HCT116 (cell line): ENCODE results near the gene PRELID2. TPM values are rescaled to one million over a fixed set of nuclear protein-coding genes. Genes with fewer than 3 reads are reported as not detected.

Source experiments
- ATAC-seq: fragments of 200-7000 bp; cut with Tn5 transposase; 2 replicates; pipeline ENCODE4 v1.9.1; 2020; ENCODE audit warnings: mild to moderate bottlenecking, moderate library complexity
- BruUV-seq: library from RNA; stranded (reverse); fragments of 400-500 nt; replicated peaks from 2 replicates; lab custom pipeline; 2021; lab: Mats Ljungman, UMichigan
- CTCF ChIA-PET: fragments of 300-600 bp; sonication (Branson Sonifier 250); formaldehyde crosslinking; loops from one replicate; lab custom pipeline; 2021; ENCODE audit warnings: antibody characterized with exemption; lab: Charles Lee
- POLR2A ChIA-PET: fragments of 300-600, 350-600 bp; sonication (Branson Sonifier 250); formaldehyde crosslinking; loops from one replicate; lab custom pipeline; 2021; ENCODE audit warnings: antibody characterized with exemption; lab: Charles Lee
- RAD21 ChIA-PET, 2 experiments: fragments of 300-600 bp; sonication (Branson Sonifier 250); formaldehyde crosslinking; loops; one replicate each; lab custom pipeline; 2023; ENCODE audit warnings: low total read pairs in 2 of 2; ENCODE audit not compliant: uncharacterized antibody in 2 of 2, unreplicated experiment in 2 of 2, low non-redundant PET in 1 of 2; lab: Charles Lee
- DNase-seq: peaks from one replicate; pipeline ENCODE4 v3.0.0-alpha.2; 2010; ENCODE audit warnings: low read depth, low spot score
- H2AFZ ChIP-seq: fragments of 200-600 bp; shearing (Covaris generic), sonication (generic); 2 replicates; pipeline ENCODE4 v1.6.1; 2017; ENCODE audit warnings: low read depth, mixed run types, mixed read lengths, antibody characterized with exemption, low read length; ENCODE audit not compliant: poor library complexity, severe bottlenecking
- H3K27ac ChIP-seq: 2 replicates; pipeline ENCODE4 v1.5.1; 2012; ENCODE audit warnings: low read depth, low read length
- H3K27me3 ChIP-seq: fragments of 200-600 bp; sonication (generic); 2 replicates; pipeline ENCODE4 v1.6.1; 2016; ENCODE audit warnings: mixed run types, low read length, mixed read lengths; ENCODE audit not compliant: insufficient read depth
- H3K36me3 ChIP-seq, 2 experiments: fragments of 200-500 bp in 1 of 2; fragments of 200-600 bp in 1 of 2; sonication (Bioruptor generic) in 1 of 2; sonication (generic) in 1 of 2; 2 replicates each; pipeline versions ENCODE4 v1.5.1 to v1.6.1; 2014 to 2016; ENCODE audit warnings: low read length in 2 of 2, inconsistent platforms in 1 of 2, mixed read lengths in 1 of 2, mixed run types in 1 of 2; ENCODE audit not compliant: insufficient read depth in 2 of 2, control insufficient read depth in 1 of 2
- H3K4me1 ChIP-seq, 2 experiments: fragments of 200-600 bp in 1 of 2; sonication (generic) in 1 of 2; 2 replicates each; pipeline versions ENCODE4 v1.5.1 to v1.6.1; 2012 to 2017; ENCODE audit warnings: low read length in 2 of 2, inconsistent platforms in 1 of 2, mild to moderate bottlenecking in 1 of 2, mixed read lengths in 1 of 2, mixed run types in 1 of 2, moderate library complexity in 1 of 2; ENCODE audit not compliant: insufficient read depth in 2 of 2, control insufficient read depth in 1 of 2
- H3K4me2 ChIP-seq: fragments of 200-600 bp; sonication (generic); 2 replicates; pipeline ENCODE4 v1.6.1; 2017; ENCODE audit warnings: mixed run types, low read length, mixed read lengths
- H3K4me3 ChIP-seq, 2 experiments: fragments of 200-600 bp in 1 of 2; sonication (generic) in 1 of 2; replicated peaks in 1 of 2; 2 replicates each; pipeline ENCODE4 v1.5.1; 2011 to 2016; ENCODE audit warnings: low read length in 2 of 2, control low read depth in 1 of 2, low read depth in 1 of 2, mild to moderate bottlenecking in 1 of 2, mixed read lengths in 1 of 2, mixed run types in 1 of 2
- H3K79me2 ChIP-seq: fragments of 200-600 bp; sonication (generic); 2 replicates; pipeline ENCODE4 v1.6.1; 2017; ENCODE audit warnings: mild to moderate bottlenecking, mixed run types, low read length, moderate library complexity, mixed read lengths; ENCODE audit not compliant: insufficient read depth
- H3K9ac ChIP-seq: fragments of 200-600 bp; sonication (generic); 2 replicates; pipeline ENCODE4 v1.6.1; 2016; ENCODE audit warnings: low read length, mixed read lengths
- H3K9me2 ChIP-seq: fragments of 200-600 bp; sonication (generic), shearing (Covaris generic); 2 replicates; pipeline ENCODE4 v1.6.1; 2017; ENCODE audit warnings: mixed run types, mild to moderate bottlenecking, moderate library complexity; ENCODE audit not compliant: insufficient read depth
- H3K9me3 ChIP-seq, 2 experiments: fragments of 200-500 bp in 1 of 2; fragments of 200-600 bp in 1 of 2; sonication (Bioruptor generic) in 1 of 2; sonication (generic) in 1 of 2; 2 replicates each; pipeline ENCODE4 v1.6.1; 2014 to 2017; ENCODE audit warnings: low read length in 2 of 2, mixed read lengths in 2 of 2, inconsistent platforms in 1 of 2, low read depth in 1 of 2, mild to moderate bottlenecking in 1 of 2, mixed run types in 1 of 2, moderate library complexity in 1 of 2; ENCODE audit not compliant: control insufficient read depth in 1 of 2, insufficient read depth in 1 of 2
- H4K20me1 ChIP-seq: fragments of 200-600 bp; sonication (generic), shearing (Covaris generic); 2 replicates; pipeline ENCODE4 v1.6.1; 2017; ENCODE audit warnings: mixed run types, mild to moderate bottlenecking, moderate library complexity; ENCODE audit not compliant: insufficient read depth
- CEBPB ChIP-seq: IDR thresholded peaks from 2 replicates; pipeline ENCODE4 v1.6.1; 2012; ENCODE audit warnings: low read depth
- EZH2 ChIP-seq: fragments of 200-600 bp; sonication (generic); IDR thresholded peaks from 2 replicates; pipeline ENCODE4 v1.6.1; 2017; ENCODE audit warnings: antibody characterized with exemption, mixed run types
- EZH2phosphoT487 ChIP-seq: fragments of 200-600 bp; IDR thresholded peaks from 2 replicates; pipeline ENCODE4 v1.6.1; 2018; ENCODE audit warnings: antibody characterized with exemption, borderline replicate concordance
- FOSL1 ChIP-seq: IDR thresholded peaks from 2 replicates; pipeline ENCODE4 v1.6.1; 2012; ENCODE audit warnings: low read depth
- RAD21 ChIP-seq: IDR thresholded peaks from 2 replicates; pipeline ENCODE4 v1.6.1; 2012; ENCODE audit warnings: low read depth, mild to moderate bottlenecking
- REST ChIP-seq: IDR thresholded peaks from 2 replicates; pipeline ENCODE4 v1.6.1; 2012; ENCODE audit warnings: low read depth
- ZFX ChIP-seq: fragments of 450-650 bp; IDR thresholded peaks from 2 replicates; pipeline ENCODE4 v1.6.1; 2017
- ZNF274 ChIP-seq: fragments of 200-500 bp; sonication (Bioruptor generic); IDR thresholded peaks from 2 replicates; pipeline ENCODE4 v1.6.1; 2014; ENCODE audit warnings: mild to moderate bottlenecking, low read depth, low read length, inconsistent platforms
- intact Hi-C: fragments of 100-400 bp; cut with micrococcal nuclease; formaldehyde crosslinking; loops from 2 replicates; pipeline ENCODE4 v1.10.0; 2022
- total RNA-seq: library from RNA; stranded (reverse); gene quantifications from one replicate; pipeline ENCODE4 v1.2.1, GENCODE V29; 2021; ENCODE audit not compliant: unreplicated experiment

PRELID2 gene
- total RNA-seq, 1 experiment from 2014 or later = 20.1 TPM

GRCh38 chr5:145793574-145793973 is 41.6 kb downstream of the PRELID2 start:
- intact Hi-C loops = no loop called here
- no peak for ATAC-seq
- no peak for TF ChIP-seq ZFX
- no peak for TF ChIP-seq ZNF274
- no peak for TF ChIP-seq FOSL1
- TF ChIP-seq REST = peak; percentile 26; the same call in 1 of the 2 replicates
- TF ChIP-seq EZH2phosphoT487 = no peak
- no peak for TF ChIP-seq RAD21
- no peak for TF ChIP-seq EZH2
- Histone ChIP-seq H3K4me1 (no peaks in the 10 kb centered on the region), H3K9me3 (no peaks in the 10 kb centered on the region), H2AFZ (no peak overlapping the region), H3K36me3 (no peaks in the 10 kb centered on the region), H3K4me2 (no peak overlapping the region), H3K9ac (no peak overlapping the region), H3K4me3 (no peak overlapping the region), H3K27me3 (no peaks in the 10 kb centered on the region), H3K79me2 (no peaks in the 10 kb centered on the region), H3K27ac (no peak overlapping the region), H3K9me2 (no peaks in the 10 kb centered on the region), H4K20me1 (0 out of 2 replicates have a peak, but pooled peaks cover 5% of the 10 kb centered on the region)
- DNase-seq = no peak
- POLR2A ChIA-PET = no interaction called here
- BruUV-seq = no TSS peak
- CTCF ChIA-PET = no interaction called here
- RAD21 ChIA-PET = no interaction called here

- no peak overlapping the region for H3K9ac ChIP-seq
- TF ChIP-seq CEBPB = no peak
- no TSS peak for BruUV-seq
- no peaks in the 10 kb centered on the region for H3K9me2 ChIP-seq
- no peaks in the 10 kb centered on the region for H3K4me1 ChIP-seq
- no peaks in the 10 kb centered on the region for H3K9me3 ChIP-seq
- DNase-seq = no peak
- H3K27me3 ChIP-seq = no peaks in the 10 kb centered on the region
- H3K4me3 ChIP-seq = no peak overlapping the region
- RAD21 ChIA-PET = no interaction called here
- no peak overlapping the region for H3K27ac ChIP-seq
- no peak for ATAC-seq
- POLR2A ChIA-PET = no interaction called here
- intact Hi-C loops = no loop called here
- CTCF ChIA-PET = no interaction called here
- no peaks in the 10 kb centered on the region for H3K36me3 ChIP-seq
- no peaks in the 10 kb centered on the region for H3K79me2 ChIP-seq
- H3K4me2 ChIP-seq = no peak overlapping the region
- 0 out of 2 replicates have a peak, but pooled peaks cover 5% of the 10 kb centered on the region for H4K20me1 ChIP-seq
- H2AFZ ChIP-seq = no peak overlapping the region
These were observed 42.3 kb downstream of the PRELID2 start for GRCh38 chr5:145792840-145793239.
